ENCODE measurements around the gene TLX3. TPM values are rescaled to one million over a fixed set of nuclear protein-coding genes. Genes with fewer than 3 reads are reported as not detected.

TLX3 gene
- total RNA-seq, 1 donor from 2014 or later: not detected

DNA sequence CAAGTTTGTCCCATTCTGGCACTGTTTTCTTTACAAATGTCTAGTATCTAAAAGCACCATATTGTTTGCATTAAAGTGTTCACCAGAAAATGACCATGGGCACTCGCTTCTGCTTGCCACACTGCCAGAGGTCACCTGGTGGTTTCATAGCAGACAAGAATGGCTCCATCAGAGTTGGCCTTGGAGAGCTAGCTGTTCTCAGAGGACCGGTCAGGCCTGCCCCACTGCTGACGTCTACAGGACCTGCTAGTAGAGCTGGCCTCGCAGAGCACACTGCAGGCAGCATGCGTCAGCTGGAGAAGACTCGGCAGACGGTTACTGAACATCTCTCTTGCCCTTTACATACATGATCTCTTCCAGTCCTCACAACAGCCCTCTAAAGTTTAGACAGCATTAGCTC, 8.7 kb upstream of the TLX3 start:
- Mint-ChIP-seq H3K4me1 (ENCODE audit: unreplicated experiment) (peaks cover 8% of the 10 kb centered on the region), H3K9me3 (ENCODE audit: unreplicated experiment) (no peaks in the 10 kb centered on the region), H3K36me3 (ENCODE audit: unreplicated experiment) (peaks cover 2% of the 10 kb centered on the region), H3K27me3 (ENCODE audit: unreplicated experiment) (peaks cover 21% of the 10 kb centered on the region), H3K27ac (ENCODE audit: unreplicated experiment) (no peak overlapping the region), H3K4me3 (ENCODE audit: unreplicated experiment) (no peak overlapping the region)
- no peak for TF ChIP-seq CTCF (IDR thresholded peaks at IDR 0.05)
- DNase-seq (ENCODE audit: extremely low spot score, unreplicated experiment): peak; percentile 64

- H3K9me3 Mint-ChIP-seq (ENCODE audit: unreplicated experiment): no peaks in the 10 kb centered on the region
- H3K27me3 Mint-ChIP-seq (ENCODE audit: unreplicated experiment): peaks cover 64% of the 10 kb centered on the region
- no peaks in the 10 kb centered on the region for H3K36me3 Mint-ChIP-seq (ENCODE audit: unreplicated experiment)
- TF ChIP-seq CTCF (IDR thresholded peaks at IDR 0.05): no peak
- H3K27ac Mint-ChIP-seq (ENCODE audit: unreplicated experiment): no peak overlapping the region
- DNase-seq (ENCODE audit: extremely low spot score, unreplicated experiment): no peak
- H3K4me1 Mint-ChIP-seq (ENCODE audit: unreplicated experiment): peaks cover 9% of the 10 kb centered on the region
- no peak overlapping the region for H3K4me3 Mint-ChIP-seq (ENCODE audit: unreplicated experiment)
Observed at GRCh38 chr5:171306166-171306565, 2.9 kb upstream of the TLX3 start.

DNA sequence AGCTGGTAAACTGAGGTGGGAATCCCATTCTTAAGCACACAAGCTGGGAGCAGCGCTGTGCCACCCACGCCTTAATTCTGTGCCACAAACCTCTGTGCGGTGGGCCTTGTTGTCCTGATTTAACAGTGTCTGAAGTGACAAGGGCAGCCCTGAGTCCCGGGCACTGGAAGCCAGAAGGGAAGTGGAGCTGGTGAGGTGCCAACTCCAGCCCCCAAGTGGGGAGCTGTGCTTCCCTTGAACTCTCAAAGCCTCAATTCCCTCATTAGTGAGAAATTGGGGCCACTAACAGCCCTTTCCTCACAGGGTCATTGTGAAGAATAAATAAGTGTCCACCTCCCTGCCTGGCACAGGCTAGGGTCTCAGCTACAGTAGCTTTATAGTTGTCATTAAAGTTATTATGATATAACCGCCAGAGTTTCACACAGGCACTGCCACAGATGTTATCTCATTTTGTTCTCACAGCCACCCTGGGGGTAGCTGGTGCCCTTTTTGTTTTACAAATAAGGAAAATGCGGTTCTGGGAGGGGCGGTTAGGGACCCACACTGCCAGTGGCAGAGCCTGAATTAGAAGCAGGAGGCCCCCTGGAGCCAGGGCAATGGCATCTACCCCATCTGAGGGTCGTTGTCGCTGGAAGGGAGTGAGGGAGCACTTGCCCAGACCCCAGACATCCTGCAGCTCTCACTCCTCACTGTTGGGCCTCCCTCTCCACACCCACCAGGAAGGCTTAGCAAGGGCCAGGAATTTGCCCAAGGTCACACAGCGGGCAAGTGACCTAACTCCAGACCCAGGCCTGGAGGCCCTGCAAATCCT, 2.1 kb upstream of the TLX3 start:
- H3K9me3 Mint-ChIP-seq (ENCODE audit: unreplicated experiment): no peaks in the 10 kb centered on the region
- H3K36me3 Mint-ChIP-seq (ENCODE audit: unreplicated experiment): no peaks in the 10 kb centered on the region
- no peak overlapping the region for H3K27ac Mint-ChIP-seq (ENCODE audit: unreplicated experiment)
- no peak overlapping the region for H3K4me3 Mint-ChIP-seq (ENCODE audit: unreplicated experiment)
- H3K4me1 Mint-ChIP-seq (ENCODE audit: unreplicated experiment): peaks cover 11% of the 10 kb centered on the region
- DNase-seq (ENCODE audit: extremely low spot score, unreplicated experiment): no peak
- peaks cover 66% of the 10 kb centered on the region for H3K27me3 Mint-ChIP-seq (ENCODE audit: unreplicated experiment)
- no peak for TF ChIP-seq CTCF (IDR thresholded peaks at IDR 0.05)

- TF ChIP-seq CTCF (IDR thresholded peaks at IDR 0.05): no peak
Observed at GRCh38 chr5:171307789-171308452, 1.1 kb upstream of the TLX3 start.

More at GRCh38 chr5:171307789-171308452, 1.1 kb upstream of the TLX3 start:
- peaks cover 17% of the 10 kb centered on the region for H3K4me1 Mint-ChIP-seq (ENCODE audit: unreplicated experiment)
- no peak overlapping the region for H3K27ac Mint-ChIP-seq (ENCODE audit: unreplicated experiment)
- no peaks in the 10 kb centered on the region for H3K36me3 Mint-ChIP-seq (ENCODE audit: unreplicated experiment)
- DNase-seq (ENCODE audit: extremely low spot score, unreplicated experiment): no peak
- H3K4me3 Mint-ChIP-seq (ENCODE audit: unreplicated experiment): no peak overlapping the region
- no peaks in the 10 kb centered on the region for H3K9me3 Mint-ChIP-seq (ENCODE audit: unreplicated experiment)
- H3K27me3 Mint-ChIP-seq (ENCODE audit: unreplicated experiment): peaks cover 72% of the 10 kb centered on the region

All from osteocyte (in vitro differentiated cells).